CD4-positive, alpha-beta T cell treated with Interleukin-2 at 100 ng/mL for 4 hours (primary cell): ENCODE data around the gene PIK3C2G.

Experiments
- DNase-seq: peaks from one replicate; pipeline ENCODE4 v3.0.0-alpha.2; 2020; ENCODE audit warnings: low spot score

Gene PIK3C2G

GRCh38 chr12:18419311-18419710, 158.0 kb downstream of the PIK3C2G start:
- DNase-seq = no peak

DNA sequence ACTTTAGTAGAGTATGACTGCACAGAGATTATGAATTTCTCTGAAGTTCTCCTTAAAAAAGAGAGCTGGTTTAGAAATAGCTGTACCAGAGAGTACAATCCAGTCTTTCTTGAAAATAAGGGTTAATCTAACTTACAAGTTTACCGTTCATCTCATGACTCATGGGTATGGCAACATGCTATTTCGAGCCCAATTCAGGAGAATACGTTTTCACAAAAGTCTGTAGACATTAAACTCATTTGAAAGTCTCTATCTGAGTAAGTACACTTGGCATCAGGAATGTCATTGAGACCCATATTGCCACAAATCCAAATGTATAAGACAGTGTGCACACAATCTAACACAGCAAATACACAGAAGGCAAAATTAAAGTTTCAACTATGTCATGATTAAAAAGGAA, 160.5 kb downstream of the PIK3C2G start:
- DNase-seq = no peak

GRCh38 chr12:18422871-18423270, 161.6 kb downstream of the PIK3C2G start:
- no peak for DNase-seq

- DNase-seq = no peak
Observed at GRCh38 chr12:18424857-18425256, 163.5 kb downstream of the PIK3C2G start.

DNA sequence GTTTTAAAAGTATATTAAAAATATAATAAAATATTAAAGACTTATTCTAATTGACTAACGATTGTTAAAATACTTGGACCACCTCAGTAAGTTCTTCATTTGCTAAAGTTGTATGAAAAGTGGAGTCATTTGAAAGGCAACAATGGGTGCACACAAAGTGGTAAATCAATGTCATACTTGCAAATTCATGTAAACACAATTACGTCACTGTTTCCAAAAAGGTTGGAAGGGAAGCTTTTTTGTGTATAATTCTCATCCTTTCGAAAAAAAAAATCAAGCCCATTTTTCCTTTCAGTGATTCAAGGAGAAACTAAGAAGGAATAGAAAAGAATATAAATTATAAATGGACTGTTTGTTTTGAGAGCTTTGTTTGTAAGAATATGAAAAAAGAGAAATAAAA, 166.2 kb downstream of the PIK3C2G start:
- no peak for DNase-seq

DNA sequence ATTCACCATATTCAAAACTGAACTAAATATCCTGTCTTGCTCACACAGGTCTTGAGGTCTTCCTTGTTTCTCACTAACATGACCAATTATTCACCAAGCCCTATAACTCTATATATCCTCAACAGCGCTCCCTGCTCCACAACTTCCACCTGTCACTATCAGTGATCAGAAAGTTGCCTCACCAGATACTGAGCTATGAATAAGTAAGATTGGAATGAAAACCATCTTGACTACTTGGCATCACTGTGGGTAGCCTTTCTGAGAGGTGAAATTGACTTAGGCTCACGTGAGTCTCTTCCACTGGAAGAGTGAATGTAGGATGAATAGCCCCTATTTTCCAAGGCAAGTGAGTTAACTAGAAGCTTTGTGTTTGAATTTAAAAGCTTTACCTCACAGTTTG, 167.1 kb downstream of the PIK3C2G start:
- DNase-seq = no peak

- no peak for DNase-seq
Observed at GRCh38 chr12:18429366-18429765, 168.0 kb downstream of the PIK3C2G start.

- no peak for DNase-seq
Observed at GRCh38 chr12:18430425-18431048, 169.2 kb downstream of the PIK3C2G start.

- DNase-seq = no peak
Observed at GRCh38 chr12:18431771-18432170, 170.5 kb downstream of the PIK3C2G start.

GRCh38 chr12:18432206-18432605, 170.9 kb downstream of the PIK3C2G start:
- DNase-seq = no peak

DNA sequence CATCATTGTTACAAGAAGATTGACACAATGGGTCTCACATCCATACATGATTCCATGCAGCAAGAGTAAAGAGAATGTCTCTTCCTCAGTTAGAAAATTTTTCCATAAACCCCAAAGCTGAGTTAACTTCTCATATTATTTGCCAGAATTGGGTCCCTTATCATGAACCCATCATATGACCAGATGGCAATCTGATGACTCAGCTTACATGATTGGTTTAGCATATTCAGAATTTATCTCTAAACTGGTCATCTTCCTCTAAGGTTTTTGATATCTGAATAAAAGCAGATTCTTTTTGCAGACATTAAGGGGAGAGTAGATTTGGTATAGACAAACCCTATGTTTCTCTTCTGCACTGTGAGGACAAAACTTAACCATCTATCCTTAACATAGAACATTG, 174.9 kb downstream of the PIK3C2G start:
- no peak for DNase-seq

DNA sequence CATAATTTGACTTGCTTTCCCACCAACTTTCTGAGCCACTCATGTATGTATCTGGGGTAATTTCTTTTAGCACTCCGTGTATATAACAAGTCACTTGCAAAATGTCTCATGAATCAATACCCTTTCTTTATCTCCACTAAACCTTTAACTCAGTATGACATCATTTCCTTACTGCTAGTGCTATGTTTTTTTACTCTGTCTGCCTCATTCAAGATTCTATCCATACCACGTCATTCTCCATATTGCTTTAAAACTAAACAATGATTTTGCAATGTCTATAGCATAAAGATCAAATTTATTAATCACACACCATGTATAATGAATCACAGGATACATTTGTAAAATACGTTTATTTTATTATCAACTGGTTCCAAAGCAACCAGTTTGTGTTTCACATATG, 178.2 kb downstream of the PIK3C2G start:
- DNase-seq = no peak

DNA sequence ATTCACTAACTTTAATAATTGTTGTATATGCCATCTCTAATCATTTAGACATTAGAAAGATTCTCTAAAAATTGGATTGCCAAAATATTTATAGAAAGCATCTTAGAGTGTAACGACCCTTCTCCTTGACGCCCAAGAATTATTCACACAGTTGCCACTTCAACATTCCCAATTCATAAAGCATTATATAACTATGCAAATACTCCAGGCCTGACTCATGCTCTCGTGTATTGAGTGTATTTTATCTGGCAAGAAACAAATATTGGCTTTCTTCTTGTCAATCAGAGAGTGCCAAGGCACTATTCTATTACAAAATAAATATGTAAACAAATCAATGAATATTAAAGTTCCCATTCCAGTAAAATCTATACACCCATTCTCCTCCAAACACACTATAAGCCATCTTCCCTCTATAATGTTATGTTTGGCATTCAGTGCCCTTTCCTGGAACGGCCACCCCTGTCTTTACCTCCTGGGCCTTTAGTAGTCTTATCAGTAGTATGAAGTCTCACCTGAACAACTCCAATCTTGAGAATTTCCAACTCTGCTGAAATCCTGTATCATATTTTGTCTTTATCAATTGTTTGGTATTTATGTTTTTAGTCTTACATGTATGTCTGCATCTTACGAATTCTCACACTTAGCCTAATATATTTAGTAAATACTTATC, 182.6 kb downstream of the PIK3C2G start:
- no peak for DNase-seq

GRCh38 chr12:18446061-18446644, 184.8 kb downstream of the PIK3C2G start:
- DNase-seq = no peak

- no peak for DNase-seq
Observed at GRCh38 chr12:18454330-18454729, 193.0 kb downstream of the PIK3C2G start.

GRCh38 chr12:18456344-18456743, 195.0 kb downstream of the PIK3C2G start:
- DNase-seq = no peak

DNA sequence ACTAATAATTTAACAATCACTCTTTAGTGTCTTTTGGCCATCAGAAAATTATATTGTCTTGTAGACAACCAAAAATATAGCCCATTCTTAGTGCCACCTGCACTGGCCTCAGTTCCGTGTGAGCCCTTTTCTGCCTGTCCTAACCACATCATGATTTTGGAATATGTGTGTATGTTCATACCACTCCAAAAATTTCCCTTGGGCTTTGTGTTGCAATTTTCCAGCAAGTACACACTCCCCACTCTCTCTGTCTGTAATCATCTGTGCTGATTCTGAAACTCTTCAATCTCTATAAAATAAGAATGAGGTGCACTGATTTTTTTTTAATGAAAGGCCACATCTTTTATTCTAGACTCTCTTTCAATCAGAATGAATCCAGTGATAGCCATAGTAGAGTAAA, 196.0 kb downstream of the PIK3C2G start:
- no peak for DNase-seq

DNA sequence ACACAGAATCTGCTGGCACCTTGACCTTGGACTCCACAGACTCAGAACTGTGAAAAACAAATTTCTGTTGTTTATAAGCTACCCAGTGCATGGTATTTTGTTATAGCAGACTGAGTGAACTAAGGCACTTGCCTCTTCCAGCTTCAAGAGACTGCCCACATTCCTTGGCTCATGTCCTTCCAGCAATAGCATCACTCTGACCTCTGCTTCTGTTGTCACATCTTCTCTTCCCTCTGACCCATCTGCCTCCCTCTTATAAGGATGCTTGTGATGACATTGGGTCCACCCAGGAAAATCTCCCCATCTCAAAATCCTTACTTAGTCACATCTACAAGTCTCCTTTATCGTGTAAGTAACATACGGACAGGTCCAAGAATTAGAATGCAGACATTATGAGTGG, 200.4 kb downstream of the PIK3C2G start:
- DNase-seq = no peak

GRCh38 chr12:18462442-18462841, 201.1 kb downstream of the PIK3C2G start:
- DNase-seq = no peak

- no peak for DNase-seq
Observed at GRCh38 chr12:18467620-18468245, 206.4 kb downstream of the PIK3C2G start.

DNA sequence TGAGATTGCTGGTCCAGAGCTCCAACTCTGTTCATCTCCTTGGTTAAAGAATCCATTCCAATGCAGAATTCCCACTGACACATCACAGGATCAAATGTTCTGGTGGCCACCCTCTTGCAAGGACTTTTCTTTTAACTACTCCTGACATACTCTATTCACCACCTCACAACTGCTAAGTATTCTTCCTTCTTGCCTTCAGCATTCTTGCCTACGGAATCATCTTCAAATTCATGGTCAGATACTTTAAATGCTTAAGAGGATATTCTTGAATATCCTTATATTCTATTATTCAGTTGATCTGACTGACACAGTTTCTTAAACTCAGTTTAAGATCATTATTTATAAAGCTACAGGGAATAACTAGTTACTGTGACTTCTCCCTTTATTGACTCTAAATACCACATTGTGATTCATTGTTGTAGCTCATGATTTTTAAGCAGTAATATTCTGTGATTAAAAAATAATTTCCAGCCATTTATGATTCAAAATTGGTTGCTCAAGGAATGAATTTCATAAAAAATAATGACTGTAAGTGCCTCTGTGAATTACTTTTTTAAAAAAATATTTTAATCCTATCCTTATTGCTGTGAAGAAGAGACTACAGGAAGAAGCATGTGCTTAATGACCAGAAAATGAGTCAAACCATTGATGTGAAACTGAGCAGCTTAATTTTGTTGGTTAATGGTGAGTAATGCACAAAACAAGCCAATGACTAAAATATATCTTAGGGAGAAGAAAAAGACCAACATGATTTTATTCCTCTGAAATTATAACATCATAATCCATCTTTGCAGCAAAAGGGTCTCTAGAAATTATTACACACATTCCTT, 207.1 kb downstream of the PIK3C2G start:
- no peak for DNase-seq

- no peak for DNase-seq
Observed at GRCh38 chr12:18470251-18470650, 208.9 kb downstream of the PIK3C2G start.
